ENCODE data around the gene CEPT1. TPM values are rescaled to one million over a fixed set of nuclear protein-coding genes. Genes with fewer than 3 reads are reported as not detected.

Gene CEPT1
- total RNA-seq, 2 donors from 2014 or later = 16.9 to 26.0 TPM

DNA sequence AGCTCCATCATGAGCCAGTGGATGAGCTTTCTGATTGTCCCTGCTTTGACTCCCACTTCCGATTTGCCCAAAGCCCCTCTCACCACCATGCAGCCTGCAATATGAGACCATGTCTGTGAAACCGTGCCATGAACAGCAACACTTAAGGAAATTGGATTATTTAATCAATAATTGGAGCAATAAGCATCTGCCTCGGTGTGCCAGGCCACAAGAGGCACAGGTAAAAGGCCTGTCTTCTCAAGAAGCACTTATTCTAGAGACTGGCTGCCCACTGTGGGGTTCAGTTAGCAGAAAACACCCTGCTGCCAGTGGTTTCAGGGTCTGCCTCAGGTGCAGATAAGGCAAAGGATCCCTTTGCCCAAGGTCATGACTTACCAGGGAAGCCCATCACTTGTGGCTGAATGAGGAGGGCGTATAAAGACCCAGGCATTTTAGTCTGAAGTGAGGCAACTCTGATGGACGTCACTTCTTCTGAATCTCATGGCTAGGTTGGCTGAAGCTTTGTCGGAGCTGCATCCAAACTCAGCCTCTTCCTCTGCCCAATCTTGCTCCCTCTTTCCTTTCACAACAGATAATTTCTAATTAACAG, 80.4 kb downstream of the CEPT1 start:
- intact Hi-C loops (cut with DNase I) = no loop called here
- Histone ChIP-seq H3K36me3 (replicated peaks in 1 of 2; ENCODE audit: insufficient read depth in 1 of 2, low read depth in 2 of 2) (no peaks in the 10 kb centered on the region), H3K4me3 (no peak overlapping the region), H3K27me3 (no peaks in the 10 kb centered on the region), H3K27ac (no peak overlapping the region), H3K9me3 (no peaks in the 10 kb centered on the region), H3K4me1 (peaks cover 9% of the 10 kb centered on the region)
- no peak for ATAC-seq
- 79 to 81% methylated on average over 5 to 6 of the region's 6 CpGs for WGBS, 2 donors
- no peak for DNase-seq
- TF ChIP-seq CTCF (IDR thresholded peaks at IDR 0.05) (no peak), POLR2A (IDR thresholded peaks at IDR 0.05) (no peak)

- TF ChIP-seq CTCF (IDR thresholded peaks at IDR 0.05) (no peak), POLR2A (IDR thresholded peaks at IDR 0.05) (no peak)
- Histone ChIP-seq H3K9me3 (no peaks in the 10 kb centered on the region), H3K27me3 (no peaks in the 10 kb centered on the region), H3K4me3 (no peak overlapping the region), H3K4me1 (peaks cover 12% of the 10 kb centered on the region), H3K36me3 (replicated peaks in 1 of 2; ENCODE audit: insufficient read depth in 1 of 2, low read depth in 2 of 2) (no peaks in the 10 kb centered on the region), H3K27ac (no peak overlapping the region)
- intact Hi-C loops (cut with DNase I) = no loop called here
- no peak for DNase-seq
- 18 to 28% methylated on average over 2 of the region's 2 CpGs for WGBS, 2 donors
- no peak for ATAC-seq
Measured at GRCh38 chr1:111221276-111221632, 81.2 kb downstream of the CEPT1 start.

GRCh38 chr1:111221633-111222291, 81.7 kb downstream of the CEPT1 start:
- WGBS, 2 donors = 32 to 34% methylated on average over 5 of the region's 5 CpGs
- Histone ChIP-seq H3K4me1 (peaks cover 13% of the 10 kb centered on the region), H3K36me3 (replicated peaks in 1 of 2; ENCODE audit: insufficient read depth in 1 of 2, low read depth in 2 of 2) (no peaks in the 10 kb centered on the region), H3K27ac (no peak overlapping the region), H3K4me3 (no peak overlapping the region), H3K27me3 (no peaks in the 10 kb centered on the region), H3K9me3 (no peaks in the 10 kb centered on the region)
- intact Hi-C loops (cut with DNase I) = no loop called here
- no peak for TF ChIP-seq CTCF (IDR thresholded peaks at IDR 0.05)
- TF ChIP-seq POLR2A (IDR thresholded peaks at IDR 0.05) = no peak
- ATAC-seq = peak; percentile 17
- DNase-seq = peak in 1 of 4 donors; percentile 39

DNA sequence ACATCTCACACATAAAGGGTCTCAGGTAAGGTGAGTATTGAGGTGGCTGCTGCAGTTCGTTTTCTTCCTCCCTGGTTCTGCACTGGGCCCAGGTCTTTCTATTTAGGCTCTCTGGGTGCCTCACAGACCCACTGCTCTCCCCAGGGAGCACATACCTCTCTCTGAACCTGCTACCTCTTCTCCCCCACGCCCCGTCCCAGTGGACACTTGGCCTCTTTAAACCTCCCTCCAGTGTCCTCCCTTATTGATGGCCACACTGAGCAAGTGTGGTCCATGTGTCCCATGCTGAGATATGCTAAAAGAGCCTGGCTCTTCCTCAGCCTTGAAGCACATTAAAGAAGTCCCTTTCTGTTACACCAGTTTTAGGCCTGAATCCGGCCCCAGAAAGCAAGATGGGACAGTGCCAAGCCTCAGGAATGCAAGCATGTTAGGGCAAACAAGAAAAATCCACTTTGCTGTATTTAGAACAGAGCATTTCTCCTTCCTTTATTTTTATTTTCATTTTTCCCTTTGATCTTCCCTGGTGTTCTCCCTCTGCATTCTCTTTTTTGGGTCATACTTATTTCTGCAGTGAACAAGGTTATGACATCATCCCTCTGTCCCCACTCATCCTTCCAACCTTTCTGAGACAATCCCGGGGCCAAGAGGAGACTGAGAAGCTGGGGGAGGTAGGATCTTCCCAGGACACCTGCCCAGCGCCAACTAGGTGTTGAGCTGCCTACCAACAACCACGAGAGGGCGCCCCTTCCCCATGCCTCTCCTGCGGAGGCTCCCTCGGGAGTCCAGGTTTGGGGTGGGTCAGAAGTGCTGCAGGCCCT, 82.5 kb downstream of the CEPT1 start:
- H3K27ac ChIP-seq = no peak overlapping the region
- 21 to 22% methylated on average over 8 to 10 of the region's 10 CpGs for WGBS, 2 donors
- no peak overlapping the region for H3K4me3 ChIP-seq
- H3K36me3 ChIP-seq (replicated peaks in 1 of 2; ENCODE audit: insufficient read depth in 1 of 2, low read depth in 2 of 2) = no peaks in the 10 kb centered on the region
- no peaks in the 10 kb centered on the region for H3K27me3 ChIP-seq
- DNase-seq (peak; percentile 74 to 83 (median 80)), ATAC-seq (peak; percentile 87)
- TF ChIP-seq POLR2A (IDR thresholded peaks at IDR 0.05) = no peak
- peak; percentile 86 to 95 (median 90) for TF ChIP-seq CTCF (IDR thresholded peaks at IDR 0.05)
- peaks cover 15% of the 10 kb centered on the region for H3K4me1 ChIP-seq
- intact Hi-C loops (cut with DNase I) = no loop called here
- no peaks in the 10 kb centered on the region for H3K9me3 ChIP-seq

Measured in body of pancreas (tissue), 4 donors.